Common myeloid progenitor, CD34-positive (primary cell): ENCODE results near the gene TCL1B.

Experiments used
- CTCF ChIA-PET: fragments of 350-600 bp; sonication (Branson Sonifier 250); formaldehyde crosslinking; loops from one replicate; lab custom pipeline; 2021; ENCODE audit warnings: antibody characterized with exemption; lab: Charles Lee
- POLR2A ChIA-PET: fragments of 350-600 bp; sonication (Branson Sonifier 250); formaldehyde crosslinking; loops from one replicate; lab custom pipeline; 2021; ENCODE audit warnings: antibody characterized with exemption; lab: Charles Lee
- DNase-seq, 3 donors: peaks; one replicate each; pipeline versions ENCODE4 v3.0.0 to v3.0.0-alpha.2; 2013
- H3K27ac ChIP-seq, 2 experiments: 1 replicate in 1 of 2; 2 replicates in 1 of 2; pipeline ENCODE4 v1.7.0; 2013; ENCODE audit warnings: inconsistent platforms in 2 of 2, low read length in 2 of 2, mild to moderate bottlenecking in 2 of 2, low read depth in 1 of 2, moderate library complexity in 1 of 2; ENCODE audit not compliant: severe bottlenecking in 2 of 2, insufficient read depth in 1 of 2, poor library complexity in 1 of 2
- H3K27me3 ChIP-seq, 5 experiments: replicated peaks in 2 of 5; 1 replicate in 3 of 5; 2 replicates in 2 of 5; pipeline versions ENCODE4 v1.6.1 to v1.7.0; 2013; ENCODE audit warnings: low read length in 4 of 5, mild to moderate bottlenecking in 2 of 5, moderate library complexity in 2 of 5, inconsistent platforms in 1 of 5; ENCODE audit not compliant: insufficient read depth in 5 of 5, control insufficient read depth in 4 of 5
- H3K36me3 ChIP-seq, 4 experiments: 1 replicate in 2 of 4; 2 replicates in 2 of 4; pipeline versions ENCODE4 v1.6.1 to v1.7.0; 2013; ENCODE audit warnings: low read length in 3 of 4, control low read depth in 1 of 4, mild to moderate bottlenecking in 1 of 4; ENCODE audit not compliant: control insufficient read depth in 4 of 4, insufficient read depth in 4 of 4
- H3K4me1 ChIP-seq, 4 experiments: 1 replicate in 3 of 4; 2 replicates in 1 of 4; pipeline versions ENCODE4 v1.6.1 to v1.7.1; 2013; ENCODE audit warnings: low read length in 3 of 4, mild to moderate bottlenecking in 3 of 4, control low read depth in 1 of 4, inconsistent platforms in 1 of 4, moderate library complexity in 1 of 4; ENCODE audit not compliant: control insufficient read depth in 4 of 4, insufficient read depth in 4 of 4; ENCODE audit errors: control extremely low read depth in 1 of 4
- H3K4me3 ChIP-seq, 7 experiments: 1 replicate in 4 of 7; 2 replicates in 3 of 7; pipeline versions ENCODE4 v1.5.1 to v1.7.0; 2013; ENCODE audit warnings: mild to moderate bottlenecking in 7 of 7, low read length in 6 of 7, moderate library complexity in 6 of 7, inconsistent platforms in 2 of 7, low read depth in 2 of 7, control low read depth in 1 of 7; ENCODE audit not compliant: insufficient read depth in 4 of 7, control insufficient read depth in 1 of 7; ENCODE audit errors: extremely low read depth in 1 of 7
- H3K9me3 ChIP-seq, 5 experiments: 1 replicate in 4 of 5; 2 replicates in 1 of 5; pipeline versions ENCODE4 v1.6.1 to v1.7.1; 2013; ENCODE audit warnings: low read length in 4 of 5, mild to moderate bottlenecking in 2 of 5, inconsistent platforms in 1 of 5, low read depth in 1 of 5, moderate library complexity in 1 of 5; ENCODE audit not compliant: control insufficient read depth in 4 of 5, insufficient read depth in 2 of 5; ENCODE audit errors: control extremely low read depth in 1 of 5
- WGBS: methylation state at CpG from one replicate; pipeline ENCODE4 v1.1.5; 2013; ENCODE audit not compliant: insufficient coverage; 5-methylcytosine and 5-hydroxymethylcytosine counted together

Gene TCL1B

DNA sequence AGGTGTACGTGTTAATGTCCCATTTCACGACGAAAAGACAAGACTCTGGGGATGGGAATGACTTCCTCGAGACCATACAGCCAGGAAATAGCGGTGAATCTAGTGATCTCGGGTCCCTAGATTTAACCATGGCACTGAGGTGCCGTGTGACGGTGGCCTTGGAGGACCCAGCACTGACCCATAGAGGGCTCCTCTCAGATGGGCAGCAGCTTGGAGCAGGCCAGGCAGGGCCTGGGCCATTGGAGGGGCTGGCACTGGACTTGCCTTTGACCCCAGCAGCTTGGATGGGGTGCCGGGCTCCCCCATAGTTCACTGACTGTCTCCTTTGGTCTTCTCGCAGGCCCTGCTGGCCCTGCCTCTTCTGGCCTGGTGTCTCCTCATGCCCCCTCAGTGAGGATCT, 5.4 kb downstream of the TCL1B start:
- POLR2A ChIA-PET: no interaction called here
- Histone ChIP-seq H3K9me3 (no peaks in the 10 kb centered on the region), H3K27ac (no peak overlapping the region), H3K27me3 (peaks cover 0 to 22% (median 2%) of the 10 kb centered on the region in 5 experiments), H3K36me3 (no peaks in the 10 kb centered on the region), H3K4me1 (no peaks in the 10 kb centered on the region), H3K4me3 (no peak overlapping the region)
- WGBS: 98% methylated on average over 10 of the region's 10 CpGs
- no peak for DNase-seq
- CTCF ChIA-PET: no interaction called here

DNA sequence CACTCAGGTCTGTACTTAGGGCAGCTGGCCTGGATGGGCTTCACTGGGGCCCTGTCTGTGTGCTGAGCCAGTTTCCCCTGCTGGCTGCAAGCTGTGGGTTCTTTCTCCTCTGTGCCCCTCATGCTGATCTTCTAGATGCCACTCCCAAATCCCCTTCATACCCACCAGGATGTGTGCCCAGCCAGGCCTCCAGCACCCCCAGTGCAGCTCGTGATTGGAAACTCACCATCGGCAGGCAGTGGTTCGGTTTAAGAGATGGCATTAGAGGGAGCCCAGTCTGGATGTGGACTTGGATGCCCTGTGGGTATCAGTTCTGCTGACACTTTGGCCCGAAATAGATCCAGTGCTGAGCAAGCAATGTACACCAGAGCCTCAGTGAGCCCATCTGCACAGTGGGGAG, 5.9 kb downstream of the TCL1B start:
- 95% methylated on average over 4 of the region's 4 CpGs for WGBS

DNA sequence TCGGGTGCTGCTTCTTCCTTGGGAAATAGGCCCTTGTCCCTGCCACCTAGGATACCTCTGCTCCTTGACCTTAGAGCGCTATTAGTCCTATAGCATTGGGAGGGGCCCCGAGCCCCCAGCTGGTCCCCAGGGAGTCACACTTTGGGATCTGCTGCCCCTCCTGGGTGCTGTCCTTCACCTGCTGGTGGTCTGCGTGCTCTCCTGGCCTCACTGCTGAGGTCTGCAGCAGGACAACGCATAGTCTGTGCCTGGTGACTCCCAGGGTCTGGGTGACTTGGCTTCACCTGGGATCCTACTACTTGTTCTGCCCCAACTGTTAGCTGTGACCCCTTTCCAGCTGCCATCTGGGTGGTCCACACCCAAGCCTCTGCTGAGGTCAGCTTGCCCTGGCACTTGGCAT, 8.8 kb downstream of the TCL1B start:
- 67% methylated on average over 5 of the region's 5 CpGs for WGBS
- Histone ChIP-seq H3K4me1 (no peaks in the 10 kb centered on the region), H3K36me3 (no peaks in the 10 kb centered on the region), H3K27ac (no peak overlapping the region), H3K9me3 (no peaks in the 10 kb centered on the region), H3K4me3 (no peak overlapping the region), H3K27me3 (peaks cover 0 to 23% (median 4%) of the 10 kb centered on the region in 5 experiments)
- DNase-seq: no peak
- POLR2A ChIA-PET: no interaction called here
- CTCF ChIA-PET: interaction anchor here (1.3 kb wide), 1 partner anchor 23 kb away, joined by 3 read pairs; no protein-coding TSS in a partner anchor

More for the DNA sequence above, 5.9 kb downstream of the TCL1B start:
- no peak overlapping the region for H3K27ac ChIP-seq
- peaks cover 0 to 22% (median 2%) of the 10 kb centered on the region in 5 experiments for H3K27me3 ChIP-seq
- H3K36me3 ChIP-seq: no peaks in the 10 kb centered on the region
- no peaks in the 10 kb centered on the region for H3K9me3 ChIP-seq
- POLR2A ChIA-PET: no interaction called here
- no peaks in the 10 kb centered on the region for H3K4me1 ChIP-seq
- no peak overlapping the region for H3K4me3 ChIP-seq
- CTCF ChIA-PET: no interaction called here
- no peak for DNase-seq

- WGBS: 62% methylated on average over 5 of the region's 5 CpGs
- no peak overlapping the region for H3K27ac ChIP-seq
- peak in 1 of 3 donors; percentile 17 for DNase-seq
- H3K4me3 ChIP-seq: no peak overlapping the region
- no peaks in the 10 kb centered on the region for H3K4me1 ChIP-seq
- CTCF ChIA-PET: interaction anchor here (1.3 kb wide), 1 partner anchor 24 kb away, joined by 3 read pairs; no protein-coding TSS in a partner anchor
- POLR2A ChIA-PET: no interaction called here
- H3K27me3 ChIP-seq: peaks cover 2 to 29% (median 4%) of the 10 kb centered on the region in 5 experiments
- H3K36me3 ChIP-seq: no peaks in the 10 kb centered on the region
- no peaks in the 10 kb centered on the region for H3K9me3 ChIP-seq
Measured at GRCh38 chr14:95695913-95696312, 9.7 kb downstream of the TCL1B start.

- 78% methylated on average over 15 of the region's 15 CpGs for WGBS
- Histone ChIP-seq H3K9me3 (no peaks in the 10 kb centered on the region), H3K27ac (no peak overlapping the region), H3K27me3 (peaks cover 2 to 32% (median 5%) of the 10 kb centered on the region in 5 experiments), H3K4me3 (no peak overlapping the region), H3K36me3 (no peaks in the 10 kb centered on the region), H3K4me1 (no peaks in the 10 kb centered on the region)
- POLR2A ChIA-PET: no interaction called here
- DNase-seq: no peak
- CTCF ChIA-PET: no interaction called here
Measured at GRCh38 chr14:95696741-95697140, 10.5 kb downstream of the TCL1B start.

- Histone ChIP-seq H3K9me3 (no peaks in the 10 kb centered on the region), H3K4me1 (no peaks in the 10 kb centered on the region), H3K27ac (no peak overlapping the region), H3K4me3 (no peak overlapping the region), H3K27me3 (peaks cover 2 to 37% (median 8%) of the 10 kb centered on the region in 5 experiments), H3K36me3 (no peaks in the 10 kb centered on the region)
- ChIA-PET POLR2A (no interaction called here), CTCF (no interaction called here)
- no peak for DNase-seq
- WGBS: 90% methylated on average over 6 of the region's 7 CpGs
Measured at GRCh38 chr14:95697764-95698163, 11.5 kb downstream of the TCL1B start.

- no peak overlapping the region for H3K4me3 ChIP-seq
- H3K27me3 ChIP-seq: peaks cover 2 to 36% (median 10%) of the 10 kb centered on the region in 5 experiments
- H3K27ac ChIP-seq: no peak overlapping the region
- no peaks in the 10 kb centered on the region for H3K36me3 ChIP-seq
- ChIA-PET CTCF (no interaction called here), POLR2A (no interaction called here)
- no peaks in the 10 kb centered on the region for H3K9me3 ChIP-seq
- no peak for DNase-seq
- no peaks in the 10 kb centered on the region for H3K4me1 ChIP-seq
Measured at GRCh38 chr14:95698287-95698686, 12.1 kb downstream of the TCL1B start.
